K562 (cell line): Measurements from ENCODE around the gene MAN1B1. TPM values are rescaled to one million over a fixed set of nuclear protein-coding genes. Genes with fewer than 3 reads are reported as not detected.
A peak's percentile ranks its signal among the peaks of the same experiment; 100 is the strongest.

Experiments
- CTBP1 ChIP-seq: fragments of 450-650 bp; IDR thresholded peaks from 2 replicates; pipeline ENCODE4 v1.6.1; 2016; ENCODE audit warnings: borderline replicate concordance
- CXXC5 ChIP-seq: fragments of 250-450 bp; sonication (Bioruptor Pico); IDR thresholded peaks from 2 replicates; pipeline ENCODE4 v1.8.0; 2022; ENCODE audit warnings: inconsistent platforms, mild to moderate bottlenecking, moderate library complexity
- FIP1L1 ChIP-seq: fragments of 200-400 bp; formaldehyde crosslinking; IDR thresholded peaks from 2 replicates; pipeline ENCODE4 v1.6.1; 2018; ENCODE audit warnings: mild to moderate bottlenecking, low read depth, low read length; ENCODE audit not compliant: poor library complexity, severe bottlenecking
- KDM5B ChIP-seq: fragments of 200-600 bp; sonication (generic); IDR thresholded peaks from 2 replicates; pipeline ENCODE4 v1.6.1; 2012; ENCODE audit warnings: low read depth, mild to moderate bottlenecking, moderate library complexity, low read length, control low read depth, inconsistent platforms; ENCODE audit not compliant: insufficient replicate concordance
- NCOA2 ChIP-seq, 2 experiments: fragments of 450-650 bp; IDR thresholded peaks; 2 replicates each; pipeline ENCODE4 v1.6.1; 2018; ENCODE audit warnings: mild to moderate bottlenecking in 2 of 2, moderate library complexity in 1 of 2; ENCODE audit not compliant: partially characterized antibody in 2 of 2
- PHF20 ChIP-seq: fragments of 450-650 bp; IDR thresholded peaks from 2 replicates; pipeline ENCODE4 v1.6.1; 2018; ENCODE audit not compliant: partially characterized antibody
- POLR2G ChIP-seq: fragments of 200-400 bp; formaldehyde crosslinking; IDR thresholded peaks from 2 replicates; pipeline ENCODE4 v1.6.1; 2017; ENCODE audit warnings: low read depth, mild to moderate bottlenecking, antibody characterized with exemption, low read length, moderate library complexity
- PREB ChIP-seq: sonication (generic); formaldehyde crosslinking; IDR thresholded peaks from 2 replicates; pipeline ENCODE4 v1.8.1; 2023; ENCODE audit warnings: mild to moderate bottlenecking, missing genetic modification reagents
- RBM39 ChIP-seq: fragments of 200-400 bp; formaldehyde crosslinking; optimal IDR thresholded peaks from 2 replicates; pipeline ENCODE3; 2018; ENCODE audit warnings: low read depth, low read length
- SOX6 ChIP-seq: fragments of 450-650 bp; IDR thresholded peaks from 2 replicates; pipeline ENCODE4 v1.6.1; 2014; ENCODE audit warnings: mild to moderate bottlenecking
- USF2 ChIP-seq: sonication (generic); formaldehyde crosslinking; IDR thresholded peaks from 2 replicates; pipeline ENCODE4 v1.5.0; 2020; ENCODE audit warnings: missing genetic modification reagents
- ZNF589 ChIP-seq: fragments of 200-800 bp; sonication (Bioruptor generic); IDR thresholded peaks from 2 replicates; pipeline ENCODE4 v1.6.1; 2016; ENCODE audit warnings: low read depth, missing genetic modification characterization, missing compliant biosample characterization
- polyA plus RNA-seq, 8 experiments: library from polyadenylated mRNA; depleted of rRNA in 4 of 8; stranded (reverse) in 5 of 8; unstranded in 3 of 8; fragments of >200 nt; fragmentation: Nextera tagmentation in 2 of 8; fragmentation: Illumina TruSeq in 1 of 8; extraction: Ambion mirVana in 2 of 8; extraction: Trizol in 1 of 8; gene quantifications; 2 replicates each; pipeline versions ENCODE4 v1.2.1 to v1.2.3, GENCODE V29; 2011 to 2014; ENCODE audit warnings: inconsistent platforms in 1 of 8, missing spikeins in 1 of 8
- total RNA-seq, 7 experiments: library from RNA; depleted of rRNA in 6 of 7; stranded (reverse); fragments of >200 nt in 6 of 7; fragmentation: Illumina TruSeq in 2 of 7; extraction: Trizol in 2 of 7; gene quantifications; 2 replicates each; pipeline versions ENCODE4 v1.2.1 to v1.2.3, GENCODE V29; 2011 to 2021; ENCODE audit warnings: low replicate concordance in 1 of 7
- TF ChIP-seq, protein P1 (sequence below): fragments of 250-450 bp; sonication (Bioruptor Pico); IDR thresholded peaks from 2 replicates; pipeline ENCODE4 v1.4.0; 2020; ENCODE audit warnings: mild to moderate bottlenecking, moderate library complexity

The MAN1B1 gene
- total and polyA plus RNA-seq, 9 of the 15 experiments (the other 6 are each of a cell fraction or from before 2014, with no cell fraction given) = 0.55 to 36.6 (median 27.3) TPM

DNA sequence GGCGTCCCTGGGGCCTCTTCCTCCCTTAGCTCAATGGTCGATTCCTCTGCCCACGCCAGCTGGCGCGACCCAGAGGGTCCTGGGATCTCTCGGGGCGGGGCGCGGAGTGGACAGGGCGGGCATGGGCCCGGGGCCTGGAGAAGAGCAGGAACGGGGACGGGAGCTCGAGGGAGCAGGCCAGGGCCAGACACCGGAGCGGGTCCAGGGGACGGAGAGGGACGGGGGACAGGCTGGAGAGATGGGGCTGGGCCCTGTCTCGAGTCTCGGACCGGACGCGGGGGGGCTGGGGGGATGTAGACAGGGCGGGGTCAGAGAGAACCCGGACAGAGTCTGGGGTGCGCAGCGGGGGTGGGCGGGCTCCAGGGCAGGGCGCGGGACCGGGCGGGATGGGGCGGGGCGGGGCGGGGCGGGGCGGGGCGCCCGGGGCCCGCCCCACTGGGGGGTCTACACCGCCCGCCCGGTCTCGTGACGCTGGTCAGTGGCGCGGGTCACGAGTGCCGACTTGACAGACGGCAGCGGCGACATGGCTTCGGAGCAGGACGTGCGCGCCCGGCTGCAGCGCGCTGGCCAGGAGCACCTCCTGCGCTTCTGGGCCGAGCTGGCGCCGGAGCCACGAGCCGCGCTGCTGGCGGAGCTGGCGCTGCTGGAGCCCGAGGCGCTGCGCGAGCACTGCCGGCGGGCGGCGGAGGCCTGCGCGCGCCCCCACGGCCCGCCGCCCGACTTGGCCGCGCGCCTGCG is 9.6 kb upstream of the MAN1B1 start, which contains the start of gene UAP1L1 (continued):
- TF ChIP-seq CTBP1 = no peak
- 0 out of 2 replicates have a peak, but pooled peaks have one; percentile 40 for TF ChIP-seq CXXC5 (CRISPR knock-in tag)
- no peak for TF ChIP-seq SOX6
- TF ChIP-seq POLR2G = peak; percentile 3; the same call in 1 of the 2 replicates
- TF ChIP-seq KDM5B = no peak
- TF ChIP-seq FIP1L1 = no peak
- no peak for TF ChIP-seq PREB (CRISPR knock-in tag)
- TF ChIP-seq RBM39 = no peak
- TF ChIP-seq ZNF589 (CRISPR knock-in tag) = no peak
- no peak for TF ChIP-seq NCOA2 (IDR thresholded peaks at IDR 0.05; ENCODE audit: partially characterized antibody in 2 of 2)
- TF ChIP-seq, protein P1, sequence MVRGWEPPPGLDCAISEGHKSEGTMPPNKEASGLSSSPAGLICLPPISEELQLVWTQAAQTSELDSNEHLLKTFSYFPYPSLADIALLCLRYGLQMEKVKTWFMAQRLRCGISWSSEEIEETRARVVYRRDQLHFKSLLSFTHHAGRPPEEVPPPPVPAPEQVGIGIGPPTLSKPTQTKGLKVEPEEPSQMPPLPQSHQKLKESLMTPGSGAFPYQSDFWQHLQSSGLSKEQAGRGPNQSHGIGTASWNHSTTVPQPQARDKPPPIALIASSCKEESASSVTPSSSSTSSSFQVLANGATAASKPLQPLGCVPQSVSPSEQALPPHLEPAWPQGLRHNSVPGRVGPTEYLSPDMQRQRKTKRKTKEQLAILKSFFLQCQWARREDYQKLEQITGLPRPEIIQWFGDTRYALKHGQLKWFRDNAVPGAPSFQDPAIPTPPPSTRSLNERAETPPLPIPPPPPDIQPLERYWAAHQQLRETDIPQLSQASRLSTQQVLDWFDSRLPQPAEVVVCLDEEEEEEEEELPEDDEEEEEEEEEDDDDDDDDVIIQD (CRISPR knock-in tag) = no peak
- TF ChIP-seq USF2 (CRISPR knock-in tag) = 0 out of 2 replicates have a peak, but pooled peaks have one; percentile 28
- TF ChIP-seq PHF20 = no peak
